ENCODE results near the gene MICA.

MICA gene

DNA sequence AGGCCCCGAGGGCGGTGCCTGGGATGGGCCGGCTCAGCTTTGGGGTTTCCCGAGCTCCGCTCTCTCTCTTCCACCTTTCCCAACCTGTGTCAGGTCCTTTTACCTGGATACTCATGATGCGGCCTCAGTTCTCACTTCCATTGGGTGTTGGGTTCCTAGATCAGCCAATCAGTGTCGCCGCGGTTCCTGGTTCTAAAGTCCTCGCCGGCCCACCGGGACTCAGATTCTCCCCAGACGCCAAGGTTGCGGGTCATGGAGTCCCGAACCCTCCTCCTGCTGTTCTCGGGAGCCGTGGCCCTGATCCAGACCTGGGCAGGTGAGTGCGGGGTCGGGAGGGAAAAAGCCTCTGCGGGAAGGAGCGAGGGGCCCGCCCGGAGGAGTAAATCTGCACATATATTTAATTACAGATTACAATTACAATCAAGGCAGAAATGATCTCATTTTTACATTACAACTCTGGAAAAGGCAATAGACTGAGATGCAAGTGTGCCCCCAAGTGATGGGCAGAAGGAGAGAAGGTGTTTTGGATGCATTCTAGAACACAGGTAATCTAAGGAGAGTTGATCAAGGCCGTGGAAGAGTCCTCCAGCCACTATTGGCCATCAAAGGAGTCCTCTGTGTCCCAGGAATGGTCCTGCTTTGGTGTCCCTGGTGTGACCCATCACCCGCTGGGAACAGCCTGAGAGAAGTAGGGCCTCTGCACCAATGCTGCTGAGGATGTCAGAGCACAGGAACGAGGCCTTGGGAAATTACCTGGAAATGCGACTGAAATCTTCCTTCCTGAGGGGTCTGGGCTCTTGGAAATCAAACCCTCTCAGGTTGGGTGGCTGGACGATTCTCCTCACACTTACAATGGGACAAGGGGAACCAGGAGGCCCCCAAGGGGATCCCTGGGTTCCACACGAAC lies 59.8 kb downstream of the MICA start:
- DNase-seq = peak; percentile 50

DNA sequence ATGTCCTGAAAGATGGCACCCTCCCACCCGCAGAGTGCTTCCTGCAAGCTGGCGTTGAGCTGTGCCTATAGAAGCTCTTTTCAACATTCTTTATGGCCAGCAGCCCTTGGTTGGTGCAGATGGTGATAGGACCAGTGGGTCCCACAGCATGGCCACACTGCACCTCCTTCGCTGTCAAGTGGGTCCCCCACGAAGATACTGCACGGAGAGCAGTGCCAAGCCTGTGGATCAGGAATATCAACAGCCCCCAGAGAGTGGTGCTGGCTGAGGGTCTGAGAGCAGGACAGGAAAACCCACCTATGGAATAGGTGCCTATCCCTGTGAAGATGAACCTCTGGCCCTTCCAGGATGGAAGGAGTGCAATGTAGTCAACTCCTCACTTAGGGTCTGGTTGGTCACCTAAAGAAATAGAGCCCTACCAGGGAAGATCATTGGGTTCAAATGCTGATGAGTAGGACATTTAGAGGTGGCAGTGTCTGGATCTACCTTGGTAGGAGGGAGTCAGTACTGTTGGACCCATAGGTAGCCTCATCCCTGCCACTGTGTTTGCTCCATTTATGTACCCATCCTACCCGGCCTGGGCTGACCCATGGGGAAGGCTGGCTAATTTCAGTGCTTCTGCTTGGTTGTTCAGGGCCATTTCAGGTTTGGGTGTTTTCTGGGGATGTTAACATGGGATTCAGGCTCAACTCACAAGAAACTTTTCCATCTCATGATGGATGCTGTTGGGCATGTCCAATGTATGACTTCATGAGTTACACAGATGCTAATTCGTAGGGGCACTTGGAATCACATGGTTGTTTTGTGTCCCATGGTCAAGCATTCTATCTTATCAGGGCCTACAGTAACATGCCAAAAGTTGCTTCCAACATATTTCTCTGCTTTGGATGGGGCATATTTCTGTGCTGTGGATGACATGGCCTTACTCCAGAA lies 61.1 kb downstream of the MICA start:
- no peak for DNase-seq

Data from fibroblast of skin of right quadriceps (primary cell).